C4-2B (cell line): ENCODE measurements around the gene ZXDB.

Experiments used
- H3K27ac ChIP-seq: fragments of 450-650 bp; 2 replicates; pipeline ENCODE4 v1.5.1; 2017
- CTCF ChIP-seq: fragments of 450-650 bp; conservative IDR thresholded peaks from 2 replicates; pipeline ENCODE4 v1.5.1; 2017; ENCODE audit warnings: mild to moderate bottlenecking
- ZFX ChIP-seq: fragments of 450-650 bp; IDR thresholded peaks from 2 replicates; pipeline ENCODE4 v1.6.1; 2017

Gene ZXDB

GRCh38 chrX:57641338-57641737 lies 49.5 kb downstream of the ZXDB start:
- TF ChIP-seq ZFX, result no peak
- no peak for TF ChIP-seq CTCF
- H3K27ac ChIP-seq, result no peak overlapping the region

GRCh38 chrX:57643698-57644097 lies 51.9 kb downstream of the ZXDB start:
- no peak overlapping the region for H3K27ac ChIP-seq
- TF ChIP-seq CTCF, result no peak

- TF ChIP-seq CTCF, result no peak
- no peak for TF ChIP-seq ZFX
- no peak overlapping the region for H3K27ac ChIP-seq
Measured at GRCh38 chrX:57647020-57647419, 55.2 kb downstream of the ZXDB start.
